ENCODE data around the gene MCAT. TPM values are rescaled to one million over a fixed set of nuclear protein-coding genes. Genes with fewer than 3 reads are reported as not detected.
A peak's percentile ranks its signal among the peaks of the same experiment; 100 is the strongest.

Gene MCAT
- total RNA-seq, 4 donors from 2014 or later = 20.2 to 44.4 (median 31.9) TPM

- H3K36me3 ChIP-seq = no peaks in the 10 kb centered on the region
- 65 to 74% methylated on average over 7 of the region's 7 CpGs for WGBS, 2 donors
- no peak overlapping the region for H3K27ac ChIP-seq
- DNase-seq (ENCODE audit: low spot score in 2 of 2) = no peak
- peaks cover 0 to 8% (median 0%) of the 10 kb centered on the region in 4 donors for H3K9me3 ChIP-seq
- H3K4me1 ChIP-seq = peaks cover 0 to 9% (median 3%) of the 10 kb centered on the region in 4 donors
- no peak for TF ChIP-seq POLR2A (IDR thresholded peaks at IDR 0.05)
- no peak for TF ChIP-seq EP300 (IDR thresholded peaks at IDR 0.05)
- TF ChIP-seq CTCF (IDR thresholded peaks at IDR 0.05) = no peak
- H3K4me3 ChIP-seq = no peak overlapping the region
- H3K27me3 ChIP-seq = no peaks in the 10 kb centered on the region
Observed at GRCh38 chr22:43094085-43094484, 49.1 kb downstream of the MCAT start.

DNA sequence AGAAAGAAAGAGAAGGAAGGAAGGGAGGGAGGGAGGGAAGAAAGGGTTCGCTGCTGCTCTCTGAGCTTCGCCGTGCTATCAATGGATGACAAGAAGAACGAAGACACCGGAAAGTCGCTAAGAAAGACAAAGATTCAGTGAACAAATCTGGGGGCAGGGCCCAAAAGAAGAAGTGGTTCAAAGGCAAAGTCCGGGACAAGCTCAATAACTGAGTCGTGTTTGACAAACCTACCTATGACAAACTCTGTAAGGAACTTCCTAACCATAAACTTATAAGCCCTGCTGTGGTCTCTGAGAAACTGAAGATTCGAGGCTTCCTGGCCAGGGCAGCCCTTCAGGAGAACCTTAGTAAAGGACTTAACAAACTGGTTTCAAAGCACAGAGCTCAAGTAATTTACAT is 51.1 kb downstream of the MCAT start:
- Histone ChIP-seq H3K27ac (no peak overlapping the region), H3K36me3 (no peaks in the 10 kb centered on the region), H3K9me3 (peaks cover 0 to 8% (median 0%) of the 10 kb centered on the region in 4 donors), H3K4me1 (peaks cover 0 to 14% (median 5%) of the 10 kb centered on the region in 4 donors), H3K27me3 (no peaks in the 10 kb centered on the region), H3K4me3 (no peak overlapping the region)
- DNase-seq (ENCODE audit: low spot score in 2 of 2) = no peak
- TF ChIP-seq CTCF (IDR thresholded peaks at IDR 0.05) = no peak
- no peak for TF ChIP-seq POLR2A (IDR thresholded peaks at IDR 0.05)
- no peak for TF ChIP-seq EP300 (IDR thresholded peaks at IDR 0.05)
- 65 to 66% methylated on average over 9 of the region's 9 CpGs for WGBS, 2 donors

DNA sequence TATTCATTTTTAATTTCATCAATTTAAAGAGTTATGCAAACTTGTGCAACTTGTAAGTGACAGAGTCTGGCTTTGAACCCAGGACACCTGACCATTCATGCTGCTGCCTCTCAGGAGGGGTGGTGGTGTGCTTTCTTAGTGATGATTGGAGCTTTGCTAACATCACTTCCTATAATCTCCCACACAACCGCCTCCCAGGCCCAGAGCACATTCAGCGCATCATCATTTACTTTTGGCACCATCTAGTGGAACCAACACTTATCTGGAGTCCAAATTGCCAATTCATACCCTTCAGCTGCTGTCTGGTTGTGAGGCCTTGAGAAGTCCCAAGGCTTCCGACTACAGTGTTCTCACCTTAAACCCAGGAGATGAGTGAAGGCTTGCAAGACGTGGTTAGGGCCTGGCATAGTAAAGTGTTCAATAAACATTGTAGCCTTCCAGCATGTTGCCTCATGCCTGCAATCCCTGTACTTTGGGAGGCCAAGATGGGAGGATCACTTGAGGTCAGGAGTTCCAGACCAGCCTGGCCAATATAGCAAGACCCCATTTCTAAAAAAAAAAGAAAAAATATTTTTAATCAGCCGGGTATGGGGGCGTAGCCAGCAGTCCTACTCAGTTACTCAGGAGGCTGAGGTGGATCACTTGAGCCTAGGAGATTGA is 52.9 kb downstream of the MCAT start:
- no peak overlapping the region for H3K27ac ChIP-seq
- H3K27me3 ChIP-seq = no peaks in the 10 kb centered on the region
- DNase-seq (ENCODE audit: low spot score in 2 of 2) = peak in 1 of 2 donors; percentile 50

GRCh38 chr22:43088984-43089717 is 54.0 kb downstream of the MCAT start, which contains the start of gene TTLL1:
Gene TTLL1 (minus strand): TSS chr22:43089391. CDS start chr22:43075586, 13,805 bp downstream.
- 4% methylated on average over 62 to 64 of the region's 64 CpGs for WGBS, 2 donors

More for the DNA sequence above, 52.9 kb downstream of the MCAT start:
- no peak overlapping the region for H3K4me3 ChIP-seq
- H3K4me1 ChIP-seq = peaks cover 0 to 14% (median 5%) of the 10 kb centered on the region in 4 donors
- 51 to 54% methylated on average over 6 of the region's 6 CpGs for WGBS, 2 donors
- no peak for TF ChIP-seq POLR2A (IDR thresholded peaks at IDR 0.05)
- peak in 1 of 2 donors; percentile 33 for TF ChIP-seq EP300 (IDR thresholded peaks at IDR 0.05)
- TF ChIP-seq CTCF (IDR thresholded peaks at IDR 0.05) = peak in 4 of 5 experiments; percentile 23 to 36 (median 26)
- H3K36me3 ChIP-seq = peaks cover 0 to 6% (median 0%) of the 10 kb centered on the region in 3 donors
- no peaks in the 10 kb centered on the region for H3K9me3 ChIP-seq

More at GRCh38 chr22:43088984-43089717, 54.0 kb downstream of the MCAT start, which contains the start of gene TTLL1:
- Histone ChIP-seq H3K27me3 (no peaks in the 10 kb centered on the region), H3K4me3 (peak within 1 kb of the TSS; percentile 52 to 90 (median 68)), H3K9me3 (no peaks in the 10 kb centered on the region), H3K4me1 (peaks cover 0 to 14% (median 5%) of the 10 kb centered on the region in 4 donors), H3K27ac (peak within 1 kb of the TSS in 3 of 4 donors; percentile 21 to 79 (median 22)), H3K36me3 (peaks cover 0 to 9% (median 0%) of the 10 kb centered on the region in 3 donors)
- DNase-seq (ENCODE audit: low spot score in 2 of 2) = peak; percentile 67 to 78
- TF ChIP-seq POLR2A (IDR thresholded peaks at IDR 0.05) (no peak), CTCF (IDR thresholded peaks at IDR 0.05) (peak in 2 of 5 experiments; percentile 33 to 48), EP300 (IDR thresholded peaks at IDR 0.05) (peak in 1 of 2 donors; percentile 43)

Measured in tibial nerve (tissue), 4 donors.